SU-DHL-6 (cell line): ENCODE measurements around the gene SH3GLB2.
"Not testable (repeated sequence)": the region's sequence is repeated elsewhere in the genome, so short reads cannot be mapped to it uniquely, and the experiment has no call there.

ENCODE experiments used
- H2AFZ ChIP-seq: fragments of 200-600 bp; sonication (generic); 2 replicates; pipeline ENCODE4 v1.6.1; 2014; ENCODE audit warnings: low read depth, mild to moderate bottlenecking, moderate library complexity, mixed read lengths, antibody characterized with exemption, low read length; ENCODE audit not compliant: severe bottlenecking
- H3F3A ChIP-seq: fragments of 200-600 bp; shearing (Covaris generic); 2 replicates; pipeline ENCODE4 v1.6.0; 2016; ENCODE audit warnings: antibody characterized with exemption, mild to moderate bottlenecking; ENCODE audit not compliant: insufficient read depth
- H3K27ac ChIP-seq: fragments of 200-600 bp; sonication (generic); 2 replicates; pipeline ENCODE4 v1.5.1; 2016; ENCODE audit warnings: low read depth, mild to moderate bottlenecking, low read length, moderate library complexity, mixed read lengths
- H3K27me3 ChIP-seq: fragments of 200-600 bp; sonication (generic), shearing (Covaris generic); 2 replicates; pipeline ENCODE4 v1.6.0; 2014; ENCODE audit warnings: mild to moderate bottlenecking, low read length
- H3K36me3 ChIP-seq: fragments of 200-600 bp; sonication (generic); 2 replicates; pipeline ENCODE4 v1.6.1; 2014; ENCODE audit warnings: mild to moderate bottlenecking, low read length, mixed read lengths
- H3K4me2 ChIP-seq: fragments of 300-600, 200-600 bp; shearing (Covaris generic), sonication (generic); 2 replicates; pipeline ENCODE4 v1.6.0; 2014; ENCODE audit warnings: low read length, low read depth, mild to moderate bottlenecking; ENCODE audit not compliant: poor library complexity, severe bottlenecking
- H3K4me3 ChIP-seq: fragments of 200-600 bp; sonication (generic); 2 replicates; pipeline ENCODE4 v1.5.1; 2014; ENCODE audit warnings: antibody characterized with exemption, low read length, mild to moderate bottlenecking, mixed read lengths; ENCODE audit not compliant: insufficient read depth, poor library complexity, severe bottlenecking
- H3K79me2 ChIP-seq: fragments of 200-600 bp; sonication (generic); 2 replicates; pipeline ENCODE4 v1.6.1; 2014; ENCODE audit warnings: mild to moderate bottlenecking, low read length, moderate library complexity; ENCODE audit not compliant: insufficient read depth
- H3K9ac ChIP-seq: fragments of 200-600 bp; sonication (generic); 2 replicates; pipeline ENCODE4 v1.7.0; 2014; ENCODE audit warnings: mild to moderate bottlenecking, low read length
- H3K9me2 ChIP-seq: fragments of 200-600 bp; sonication (generic); replicated peaks from 2 replicates; pipeline ENCODE4 v1.6.1; 2014; ENCODE audit warnings: low read length; ENCODE audit not compliant: insufficient read depth
- H3K9me3 ChIP-seq: fragments of 200-600 bp; sonication (generic); 2 replicates; pipeline ENCODE4 v1.6.1; 2014; ENCODE audit warnings: low read length, mixed read lengths; ENCODE audit not compliant: insufficient read depth
- H4K20me1 ChIP-seq: fragments of 200-600 bp; sonication (generic); 2 replicates; pipeline ENCODE4 v1.6.1; 2014; ENCODE audit warnings: low read depth, mild to moderate bottlenecking, antibody characterized with exemption, low read length, moderate library complexity, mixed read lengths
- CTCF ChIP-seq: fragments of 200-600 bp; sonication (generic); IDR thresholded peaks from one replicate; pipeline ENCODE4 v1.5.1; 2017; ENCODE audit warnings: antibody characterized with exemption, mild to moderate bottlenecking, low read length, moderate library complexity; ENCODE audit not compliant: insufficient read depth, poor library complexity, severe bottlenecking
- EZH2phosphoT487 ChIP-seq: fragments of 200-600 bp; sonication (generic), shearing (Covaris generic); conservative IDR thresholded peaks from 2 replicates; pipeline ENCODE4 v1.6.1; 2018; ENCODE audit warnings: mild to moderate bottlenecking, antibody characterized with exemption, low read length, moderate library complexity, mixed read lengths

The SH3GLB2 gene

GRCh38 chr9:129006328-129007034 is 21.6 kb downstream of the SH3GLB2 start:
- Histone ChIP-seq H2AFZ (no peak overlapping the region), H3K27ac (no peak overlapping the region)

GRCh38 chr9:129005336-129005997 is 22.7 kb downstream of the SH3GLB2 start:
- Histone ChIP-seq H3K36me3 (no peaks in the 10 kb centered on the region), H3F3A (peaks cover 16% of the 10 kb centered on the region), H3K4me3 (no peak overlapping the region), H3K9me2 (no peaks in the 10 kb centered on the region), H3K4me2 (no peak overlapping the region), H3K9me3 (no peaks in the 10 kb centered on the region), H3K27ac (no peak overlapping the region), H3K9ac (no peak overlapping the region), H2AFZ (no peak overlapping the region), H4K20me1 (no peaks in the 10 kb centered on the region), H3K79me2 (no peaks in the 10 kb centered on the region), H3K27me3 (no peaks in the 10 kb centered on the region)
- TF ChIP-seq CTCF (no peak), EZH2phosphoT487 (no peak)

More at GRCh38 chr9:129006328-129007034, 21.6 kb downstream of the SH3GLB2 start:
- H3K9me2 ChIP-seq, result no peaks in the 10 kb centered on the region
- H3F3A ChIP-seq, result peaks cover 16% of the 10 kb centered on the region
- no peaks in the 10 kb centered on the region for H3K36me3 ChIP-seq
- H3K4me3 ChIP-seq, result no peak overlapping the region
- no peak overlapping the region for H3K9ac ChIP-seq
- TF ChIP-seq CTCF, result peak; percentile 86
- no peak for TF ChIP-seq EZH2phosphoT487
- H3K79me2 ChIP-seq, result no peaks in the 10 kb centered on the region
- H3K9me3 ChIP-seq, result no peaks in the 10 kb centered on the region
- no peaks in the 10 kb centered on the region for H4K20me1 ChIP-seq
- no peaks in the 10 kb centered on the region for H3K27me3 ChIP-seq
- H3K4me2 ChIP-seq, result no peak overlapping the region

GRCh38 chr9:129004173-129004572 is 24.0 kb downstream of the SH3GLB2 start:
- H3K36me3 ChIP-seq, H4K20me1 ChIP-seq: not testable (repeated sequence)

GRCh38 chr9:129002992-129003391 is 25.1 kb downstream of the SH3GLB2 start:
- H4K20me1 ChIP-seq, result no peaks in the 10 kb centered on the region
- H3K9me2 ChIP-seq, result no peaks in the 10 kb centered on the region
- H3K36me3 ChIP-seq, result peaks cover 4% of the 10 kb centered on the region; the same call in 1 of the 2 replicates
- H3K4me3 ChIP-seq, result no peak overlapping the region
- TF ChIP-seq CTCF, result no peak
- no peak for TF ChIP-seq EZH2phosphoT487
- H3K9ac ChIP-seq, result no peak overlapping the region
- H3K27me3 ChIP-seq, result no peaks in the 10 kb centered on the region
- no peaks in the 10 kb centered on the region for H3K79me2 ChIP-seq
- peaks cover 16% of the 10 kb centered on the region for H3F3A ChIP-seq
- H3K4me2 ChIP-seq, result no peak overlapping the region
- H3K9me3 ChIP-seq, result no peaks in the 10 kb centered on the region
- H2AFZ ChIP-seq, result no peak overlapping the region
- no peak overlapping the region for H3K27ac ChIP-seq

More at GRCh38 chr9:129004173-129004572, 24.0 kb downstream of the SH3GLB2 start:
- peaks cover 16% of the 10 kb centered on the region for H3F3A ChIP-seq
- not testable (repeated sequence) for H3K9me2 ChIP-seq, H3K4me2 ChIP-seq, H3K27me3 ChIP-seq, H2AFZ ChIP-seq, H3K79me2 ChIP-seq, H3K9ac ChIP-seq, H3K27ac ChIP-seq, H3K4me3 ChIP-seq, H3K9me3 ChIP-seq
